Osteoblast (primary cell): ENCODE results near the gene AKAP6. TPM values are rescaled to one million over a fixed set of nuclear protein-coding genes. Genes with fewer than 3 reads are reported as not detected.

ENCODE experiments used
- DNase-seq: peaks from one replicate; pipeline ENCODE4 v3.0.0; 2011; ENCODE audit warnings: low spot score, mixed read lengths; ENCODE audit not compliant: insufficient read length; ENCODE audit errors: missing footprints
- H2AFZ ChIP-seq: 2 replicates; pipeline ENCODE4 v1.6.0; 2011; ENCODE audit warnings: mild to moderate bottlenecking, low read length
- H3K27ac ChIP-seq: 2 replicates; pipeline ENCODE4 v1.5.1; 2011; ENCODE audit warnings: mild to moderate bottlenecking, low read depth, low read length, moderate library complexity
- H3K27me3 ChIP-seq: 2 replicates; pipeline ENCODE4 v1.6.0; 2012; ENCODE audit warnings: mild to moderate bottlenecking, control low read depth, inconsistent platforms, low read length, moderate library complexity; ENCODE audit not compliant: insufficient read depth
- H3K36me3 ChIP-seq: 2 replicates; pipeline ENCODE4 v1.5.1; 2011; ENCODE audit warnings: mild to moderate bottlenecking, low read length, control low read depth, moderate library complexity; ENCODE audit not compliant: insufficient read depth
- H3K4me1 ChIP-seq: 2 replicates; pipeline ENCODE4 v1.5.1; 2011; ENCODE audit warnings: mild to moderate bottlenecking, low read length, control low read depth, moderate library complexity; ENCODE audit not compliant: insufficient read depth
- H3K4me2 ChIP-seq: 2 replicates; pipeline ENCODE4 v1.6.0; 2011; ENCODE audit warnings: mild to moderate bottlenecking, low read length; ENCODE audit not compliant: insufficient read depth
- H3K4me3 ChIP-seq: fragments of 200-600 bp; sonication (generic); 3 replicates; pipeline ENCODE4 v1.5.1; 2012; ENCODE audit warnings: mild to moderate bottlenecking, low read length, inconsistent platforms; ENCODE audit not compliant: insufficient read depth
- H3K79me2 ChIP-seq: 2 replicates; pipeline ENCODE4 v1.6.0; 2012; ENCODE audit warnings: mild to moderate bottlenecking, low read length, control low read depth, inconsistent platforms; ENCODE audit not compliant: insufficient read depth
- H3K9me3 ChIP-seq: 2 replicates; pipeline ENCODE4 v1.5.1; 2011; ENCODE audit warnings: low read depth, low read length, control low read depth
- H4K20me1 ChIP-seq: 2 replicates; pipeline ENCODE4 v1.6.0; 2012; ENCODE audit warnings: mild to moderate bottlenecking, low read length, control low read depth; ENCODE audit not compliant: insufficient read depth
- total RNA-seq: library from RNA; depleted of rRNA; stranded (reverse); fragments of >200 nt; gene quantifications from 2 replicates; pipeline ENCODE4 v1.2.3, GENCODE V29; 2012
- TF ChIP-seq, protein P1 (sequence below): IDR thresholded peaks from 2 replicates; pipeline ENCODE4 v1.5.1; 2011; ENCODE audit warnings: mild to moderate bottlenecking, low read depth, low read length, moderate library complexity; ENCODE audit errors: extremely low read depth

AKAP6 gene
- total RNA-seq, 1 donor, result 2.2 TPM

DNA sequence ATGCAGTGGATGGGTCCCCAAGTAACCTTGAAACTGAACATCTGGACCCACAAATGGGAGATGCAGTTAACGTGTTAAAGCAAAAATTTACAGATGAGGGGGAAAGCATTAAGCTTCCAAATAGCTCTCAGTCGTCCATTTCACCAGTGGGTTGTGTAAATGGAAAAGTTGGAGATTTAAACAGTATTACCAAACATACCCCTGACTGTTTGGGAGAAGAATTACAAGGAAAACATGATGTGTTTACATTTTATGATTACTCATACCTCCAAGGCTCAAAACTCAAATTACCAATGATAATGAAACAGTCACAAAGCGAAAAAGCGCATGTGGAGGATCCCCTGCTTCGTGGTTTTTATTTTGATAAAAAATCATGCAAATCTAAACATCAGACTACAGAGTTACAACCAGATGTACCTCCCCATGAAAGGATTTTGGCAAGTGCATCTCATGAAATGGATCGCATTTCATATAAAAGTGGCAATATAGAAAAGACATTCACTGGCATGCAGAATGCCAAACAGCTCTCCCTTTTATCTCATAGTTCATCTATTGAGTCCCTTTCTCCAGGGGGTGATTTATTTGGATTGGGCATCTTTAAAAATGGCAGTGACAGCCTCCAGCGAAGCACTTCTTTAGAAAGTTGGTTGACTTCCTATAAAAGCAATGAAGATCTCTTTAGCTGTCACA lies 493.0 kb downstream of the AKAP6 start:
- Histone ChIP-seq H4K20me1 (no peaks in the 10 kb centered on the region), H3K79me2 (no peaks in the 10 kb centered on the region), H3K9me3 (no peaks in the 10 kb centered on the region), H2AFZ (no peak overlapping the region), H3K4me3 (no peak overlapping the region), H3K4me2 (no peak overlapping the region), H3K27ac (no peak overlapping the region), H3K36me3 (no peaks in the 10 kb centered on the region), H3K27me3 (no peaks in the 10 kb centered on the region), H3K4me1 (no peaks in the 10 kb centered on the region)
- no peak for DNase-seq
- TF ChIP-seq, protein P1, sequence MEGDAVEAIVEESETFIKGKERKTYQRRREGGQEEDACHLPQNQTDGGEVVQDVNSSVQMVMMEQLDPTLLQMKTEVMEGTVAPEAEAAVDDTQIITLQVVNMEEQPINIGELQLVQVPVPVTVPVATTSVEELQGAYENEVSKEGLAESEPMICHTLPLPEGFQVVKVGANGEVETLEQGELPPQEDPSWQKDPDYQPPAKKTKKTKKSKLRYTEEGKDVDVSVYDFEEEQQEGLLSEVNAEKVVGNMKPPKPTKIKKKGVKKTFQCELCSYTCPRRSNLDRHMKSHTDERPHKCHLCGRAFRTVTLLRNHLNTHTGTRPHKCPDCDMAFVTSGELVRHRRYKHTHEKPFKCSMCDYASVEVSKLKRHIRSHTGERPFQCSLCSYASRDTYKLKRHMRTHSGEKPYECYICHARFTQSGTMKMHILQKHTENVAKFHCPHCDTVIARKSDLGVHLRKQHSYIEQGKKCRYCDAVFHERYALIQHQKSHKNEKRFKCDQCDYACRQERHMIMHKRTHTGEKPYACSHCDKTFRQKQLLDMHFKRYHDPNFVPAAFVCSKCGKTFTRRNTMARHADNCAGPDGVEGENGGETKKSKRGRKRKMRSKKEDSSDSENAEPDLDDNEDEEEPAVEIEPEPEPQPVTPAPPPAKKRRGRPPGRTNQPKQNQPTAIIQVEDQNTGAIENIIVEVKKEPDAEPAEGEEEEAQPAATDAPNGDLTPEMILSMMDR, result no peak

DNA sequence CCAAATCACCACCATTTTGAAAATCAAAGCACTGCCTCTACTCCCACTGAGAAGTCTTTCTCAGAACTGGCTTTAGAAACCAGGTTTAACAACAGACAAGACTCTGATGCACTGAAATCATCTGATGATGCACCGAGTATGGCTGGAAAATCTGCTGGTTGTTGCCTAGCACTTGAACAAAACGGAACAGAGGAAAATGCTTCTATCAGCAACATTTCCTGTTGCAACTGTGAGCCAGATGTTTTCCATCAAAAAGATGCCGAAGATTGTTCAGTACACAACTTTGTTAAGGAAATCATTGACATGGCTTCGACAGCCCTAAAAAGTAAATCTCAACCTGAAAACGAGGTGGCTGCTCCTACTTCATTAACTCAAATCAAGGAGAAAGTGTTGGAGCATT lies 494.6 kb downstream of the AKAP6 start:
- no peaks in the 10 kb centered on the region for H3K4me1 ChIP-seq
- no peak for DNase-seq
- H4K20me1 ChIP-seq, result no peaks in the 10 kb centered on the region
- no peak overlapping the region for H3K4me2 ChIP-seq
- TF ChIP-seq, protein P1, result no peak
- H3K4me3 ChIP-seq, result no peak overlapping the region
- no peaks in the 10 kb centered on the region for H3K27me3 ChIP-seq
- no peaks in the 10 kb centered on the region for H3K79me2 ChIP-seq
- no peak overlapping the region for H2AFZ ChIP-seq
- no peak overlapping the region for H3K27ac ChIP-seq
- no peaks in the 10 kb centered on the region for H3K36me3 ChIP-seq
- H3K9me3 ChIP-seq, result no peaks in the 10 kb centered on the region

DNA sequence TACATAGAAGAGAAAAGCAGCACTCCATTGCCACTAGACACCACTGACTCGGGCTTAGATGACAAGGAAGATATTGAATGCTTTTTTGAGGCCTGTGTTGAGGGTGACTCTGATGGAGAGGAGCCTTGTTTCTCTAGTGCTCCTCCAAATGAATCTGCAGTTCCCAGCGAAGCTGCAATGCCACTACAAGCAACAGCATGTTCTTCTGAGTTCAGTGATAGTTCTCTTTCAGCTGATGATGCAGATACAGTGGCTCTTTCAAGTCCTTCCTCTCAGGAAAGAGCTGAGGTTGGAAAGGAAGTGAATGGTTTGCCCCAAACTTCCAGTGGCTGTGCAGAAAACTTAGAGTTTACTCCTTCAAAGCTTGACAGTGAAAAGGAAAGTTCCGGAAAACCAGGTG lies 495.1 kb downstream of the AKAP6 start:
- Histone ChIP-seq H3K36me3 (no peaks in the 10 kb centered on the region), H3K4me1 (no peaks in the 10 kb centered on the region), H3K4me2 (no peak overlapping the region), H4K20me1 (no peaks in the 10 kb centered on the region), H3K9me3 (no peaks in the 10 kb centered on the region), H3K4me3 (no peak overlapping the region), H3K79me2 (no peaks in the 10 kb centered on the region), H2AFZ (no peak overlapping the region), H3K27me3 (no peaks in the 10 kb centered on the region), H3K27ac (no peak overlapping the region)
- TF ChIP-seq, protein P1, result no peak
- no peak for DNase-seq

DNA sequence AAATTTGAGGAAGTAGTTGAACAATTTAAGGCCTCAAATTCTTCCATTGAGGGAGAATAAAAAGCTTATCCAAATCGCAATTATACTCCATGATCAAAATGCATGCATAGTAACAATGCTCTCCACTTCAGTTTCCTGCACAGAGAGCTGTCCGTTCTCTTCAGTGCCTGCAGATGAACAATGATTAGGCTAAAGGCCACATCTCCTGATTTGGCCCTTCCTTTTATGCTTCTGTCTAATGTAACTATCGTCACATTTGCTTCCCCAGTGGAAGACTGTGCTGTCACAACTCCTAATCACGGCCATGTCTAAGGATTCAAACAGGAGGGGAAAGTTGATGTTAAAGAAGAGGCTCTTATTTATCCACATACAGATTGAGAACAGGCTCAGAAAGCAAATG lies 496.0 kb downstream of the AKAP6 start:
- no peaks in the 10 kb centered on the region for H3K36me3 ChIP-seq
- H3K4me1 ChIP-seq, result no peaks in the 10 kb centered on the region
- no peaks in the 10 kb centered on the region for H3K79me2 ChIP-seq
- no peak overlapping the region for H3K27ac ChIP-seq
- DNase-seq, result no peak
- TF ChIP-seq, protein P1, result no peak
- no peaks in the 10 kb centered on the region for H3K9me3 ChIP-seq
- no peak overlapping the region for H3K4me3 ChIP-seq
- no peaks in the 10 kb centered on the region for H4K20me1 ChIP-seq
- H3K4me2 ChIP-seq, result no peak overlapping the region
- no peaks in the 10 kb centered on the region for H3K27me3 ChIP-seq
- H2AFZ ChIP-seq, result no peak overlapping the region
